GM21360 (cell line): ENCODE data around the gene LIMK2.
"Not testable (repeated sequence)": the region's sequence is repeated elsewhere in the genome, so short reads cannot be mapped to it uniquely, and the experiment has no call there.

ENCODE experiments used
- ATAC-seq: cut with Tn5 transposase; IDR thresholded peaks from one replicate; pipeline ENCODE4 v1.9.1; 2021; ENCODE audit warnings: mild to moderate bottlenecking, moderate library complexity; ENCODE audit not compliant: unreplicated experiment

LIMK2 gene

GRCh38 chr22:31241936-31242335 is 29.8 kb downstream of the LIMK2 start:
- ATAC-seq = no peak

GRCh38 chr22:31243339-31244045 is 31.4 kb downstream of the LIMK2 start:
- no peak for ATAC-seq

- no peak for ATAC-seq
These were observed 32.2 kb downstream of the LIMK2 start for GRCh38 chr22:31244046-31244942.

GRCh38 chr22:31244943-31245451 is 32.9 kb downstream of the LIMK2 start:
- no peak for ATAC-seq

GRCh38 chr22:31245998-31246397 is 33.9 kb downstream of the LIMK2 start:
- ATAC-seq = not testable (repeated sequence)

- ATAC-seq = no peak
These were observed 34.6 kb downstream of the LIMK2 start for GRCh38 chr22:31246687-31247086.

DNA sequence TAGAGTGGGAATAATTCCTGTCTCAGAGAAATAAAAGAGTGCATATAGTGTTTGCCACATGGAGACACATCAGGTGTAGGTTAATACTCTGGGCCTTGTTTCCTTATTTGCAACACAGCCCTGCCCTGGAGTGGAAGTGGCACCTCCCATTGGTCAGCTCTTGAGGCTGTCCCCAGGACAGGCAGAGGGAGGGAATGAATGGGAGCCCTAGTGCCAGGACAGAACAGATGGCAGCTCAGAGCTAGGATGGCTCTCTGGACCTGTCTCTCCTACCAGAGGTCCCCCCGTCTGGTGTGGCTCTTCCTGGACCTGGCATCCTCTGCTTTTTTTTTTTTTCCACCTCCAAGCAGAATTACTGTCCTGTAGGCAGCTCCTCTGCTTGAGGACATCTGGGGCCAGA is 35.6 kb downstream of the LIMK2 start:
- ATAC-seq = no peak

DNA sequence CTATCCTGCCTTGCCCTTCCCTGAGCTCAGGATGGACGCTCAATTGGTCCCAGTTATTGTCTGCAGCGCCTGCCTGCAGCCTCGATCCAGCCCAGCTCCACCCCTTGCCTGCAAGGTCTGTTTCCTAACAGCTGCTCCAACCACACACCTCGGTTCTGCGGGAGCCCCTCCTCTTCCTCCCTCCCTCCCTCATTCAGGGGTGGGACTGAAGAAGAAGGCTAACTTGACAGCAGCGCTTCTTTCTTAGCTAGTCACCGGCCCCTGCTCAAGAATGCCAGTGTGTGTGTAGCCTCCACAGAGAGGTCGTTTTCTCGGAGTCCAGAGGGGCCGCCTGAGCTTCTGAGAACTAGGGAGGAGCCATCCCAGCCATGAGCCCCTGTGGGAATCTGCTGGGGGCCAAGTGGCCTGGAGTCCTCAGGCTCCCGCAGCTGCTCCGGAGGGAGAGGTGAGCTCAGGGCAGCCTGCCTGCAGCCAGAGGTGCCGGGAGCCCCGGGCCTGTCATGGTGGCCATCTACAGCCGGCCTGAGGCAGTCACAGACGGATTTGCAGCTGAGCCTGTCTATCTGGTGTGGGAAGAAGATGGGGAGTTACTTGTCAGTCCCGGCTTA is 36.1 kb downstream of the LIMK2 start:
- no peak for ATAC-seq

GRCh38 chr22:31248965-31249958 is 37.2 kb downstream of the LIMK2 start:
- no peak for ATAC-seq

DNA sequence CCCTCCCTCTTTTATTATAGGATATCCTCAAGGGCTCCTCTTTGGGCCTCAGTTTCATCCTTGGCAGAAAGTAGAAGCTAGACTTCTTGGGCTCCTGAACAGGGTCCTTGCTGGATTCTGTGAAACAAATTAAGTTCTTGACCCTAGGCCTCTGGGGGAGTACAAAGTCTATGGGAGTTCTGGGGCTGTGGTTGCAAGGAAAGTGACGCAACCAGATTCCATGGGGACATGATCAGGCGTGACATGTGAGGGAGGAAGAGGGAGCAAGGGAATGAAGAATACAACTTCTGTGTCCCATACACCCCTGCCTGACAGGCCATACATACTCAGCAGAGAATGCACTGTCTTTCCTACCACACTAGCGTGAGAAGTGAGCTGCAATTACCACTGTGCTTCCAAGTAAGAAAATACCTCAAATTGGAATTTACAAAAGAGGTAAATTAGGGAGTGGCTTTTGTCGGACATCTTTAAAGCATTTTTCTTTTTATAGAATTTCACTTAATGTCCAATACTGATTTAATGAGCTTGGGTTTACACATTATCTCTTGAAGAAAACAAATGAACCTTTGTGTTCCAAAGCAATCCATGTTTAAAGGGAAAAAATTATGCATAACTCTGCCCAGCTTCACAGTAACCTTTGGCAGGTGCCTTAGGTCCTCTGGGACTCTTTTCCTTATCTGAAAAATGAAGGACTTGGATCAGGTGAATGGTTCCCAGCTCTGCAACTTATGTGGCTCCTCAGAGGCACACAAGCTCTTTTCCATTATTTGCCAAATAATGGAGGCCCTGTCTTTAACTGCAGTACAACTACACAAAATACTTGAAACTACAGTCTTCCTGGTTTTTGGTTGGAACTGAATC is 38.9 kb downstream of the LIMK2 start:
- no peak for ATAC-seq

- ATAC-seq = no peak
These were observed 41.9 kb downstream of the LIMK2 start for GRCh38 chr22:31253949-31254348.

- no peak for ATAC-seq
These were observed 47.8 kb downstream of the LIMK2 start for GRCh38 chr22:31259798-31260473.

DNA sequence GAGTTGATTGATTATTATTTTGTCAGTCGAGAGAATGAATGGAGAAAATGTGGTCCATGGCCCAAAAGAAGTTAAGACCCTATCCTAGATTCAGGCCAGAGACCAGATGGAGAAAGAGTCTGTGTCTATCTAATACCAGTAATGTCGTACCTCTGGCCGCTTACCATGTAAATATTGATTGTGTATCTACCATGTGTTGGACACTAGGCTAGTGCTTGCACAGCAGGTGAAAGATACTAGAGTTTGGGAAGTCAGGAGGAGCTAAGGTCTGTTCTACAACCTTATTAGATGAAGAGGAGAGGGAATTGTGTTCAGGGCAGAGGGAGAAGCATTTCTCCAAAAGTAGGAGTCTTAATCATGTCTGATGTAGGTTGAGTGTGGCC is 48.4 kb downstream of the LIMK2 start:
- ATAC-seq = no peak

- ATAC-seq = no peak
These were observed 50.4 kb downstream of the LIMK2 start for GRCh38 chr22:31262312-31263133.

GRCh38 chr22:31263896-31264640 is 52.0 kb downstream of the LIMK2 start:
- no peak for ATAC-seq

GRCh38 chr22:31268281-31268680 is 56.2 kb downstream of the LIMK2 start:
- no peak for ATAC-seq

GRCh38 chr22:31269892-31270579 is 57.9 kb downstream of the LIMK2 start:
- ATAC-seq = no peak
